Karpas-422 (cell line): Measurements from ENCODE around the gene LHFPL6. TPM values are rescaled to one million over a fixed set of nuclear protein-coding genes. Genes with fewer than 3 reads are reported as not detected.

ENCODE experiments used
- DNase-seq: peaks from one replicate; pipeline ENCODE4 v3.0.0-alpha.2; 2015
- H2AFZ ChIP-seq: fragments of 200-600 bp; sonication (generic); 2 replicates; pipeline ENCODE4 v1.6.1; 2014; ENCODE audit warnings: antibody characterized with exemption, low read length, mixed read lengths
- H3K27ac ChIP-seq: fragments of 200-600 bp; sonication (generic); 2 replicates; pipeline ENCODE4 v1.5.1; 2014; ENCODE audit warnings: mild to moderate bottlenecking, low read length, moderate library complexity
- H3K27me3 ChIP-seq: fragments of 200-600 bp; sonication (generic); 2 replicates; pipeline ENCODE4 v1.6.1; 2014; ENCODE audit warnings: low read length, mixed read lengths
- H3K36me3 ChIP-seq: fragments of 200-600 bp; sonication (generic); 2 replicates; pipeline ENCODE4 v1.6.1; 2014; ENCODE audit warnings: low read length, mixed read lengths; ENCODE audit not compliant: insufficient read depth
- H3K4me1 ChIP-seq: fragments of 200-600 bp; sonication (generic); 2 replicates; pipeline ENCODE4 v1.6.1; 2014; ENCODE audit warnings: mild to moderate bottlenecking, low read length, mixed read lengths
- H3K4me2 ChIP-seq: fragments of 200-600 bp; sonication (generic); 2 replicates; pipeline ENCODE4 v1.6.1; 2014; ENCODE audit warnings: low read length, low read depth, mild to moderate bottlenecking; ENCODE audit not compliant: poor library complexity, severe bottlenecking
- H3K4me3 ChIP-seq: fragments of 200-600 bp; sonication (generic); 2 replicates; pipeline ENCODE4 v1.5.1; 2014; ENCODE audit warnings: mild to moderate bottlenecking, antibody characterized with exemption, low read length, mixed read lengths
- H3K79me2 ChIP-seq: fragments of 200-600 bp; sonication (generic); 2 replicates; pipeline ENCODE4 v1.6.1; 2014; ENCODE audit warnings: mild to moderate bottlenecking, low read length, mixed read lengths
- H3K9ac ChIP-seq: fragments of 200-600 bp; sonication (generic); 2 replicates; pipeline ENCODE4 v1.6.0; 2014; ENCODE audit warnings: low read length
- H3K9me2 ChIP-seq: fragments of 200-600 bp; sonication (generic), shearing (Covaris generic); replicated peaks from 2 replicates; pipeline ENCODE4 v1.6.0; 2014; ENCODE audit warnings: mild to moderate bottlenecking, low read length, moderate library complexity; ENCODE audit not compliant: insufficient read depth
- H3K9me3 ChIP-seq: fragments of 300-700, 200-600 bp; sonication (generic); 2 replicates; pipeline ENCODE4 v1.6.1; 2014; ENCODE audit warnings: low read length, mixed read lengths
- H4K20me1 ChIP-seq: fragments of 200-600 bp; sonication (generic); 2 replicates; pipeline ENCODE4 v1.6.1; 2014; ENCODE audit warnings: mild to moderate bottlenecking, antibody characterized with exemption, low read length, low read depth; ENCODE audit not compliant: insufficient read depth
- total RNA-seq: library from RNA; depleted of rRNA; stranded (reverse); fragments of >200 nt; shearing (Covaris generic); gene quantifications from 2 replicates; pipeline ENCODE4 v1.2.3, GENCODE V29; 2014; ENCODE audit warnings: low replicate concordance

LHFPL6 gene
- total RNA-seq, 1 experiment from 2014 or later, result not detected

- no peak overlapping the region for H3K9ac ChIP-seq
- H3K4me1 ChIP-seq, result no peaks in the 10 kb centered on the region
- no peak overlapping the region for H3K4me3 ChIP-seq
- H3K27me3 ChIP-seq, result no peaks in the 10 kb centered on the region
- H3K36me3 ChIP-seq, result no peaks in the 10 kb centered on the region
- H3K79me2 ChIP-seq, result no peaks in the 10 kb centered on the region
- H3K4me2 ChIP-seq, result no peak overlapping the region
- H2AFZ ChIP-seq, result no peak overlapping the region
- no peaks in the 10 kb centered on the region for H3K9me2 ChIP-seq
- H3K9me3 ChIP-seq, result no peaks in the 10 kb centered on the region
- no peaks in the 10 kb centered on the region for H4K20me1 ChIP-seq
- no peak overlapping the region for H3K27ac ChIP-seq
- no peak for DNase-seq
Observed at GRCh38 chr13:39389013-39389412, 214.0 kb downstream of the LHFPL6 start.

- Histone ChIP-seq H3K27ac (no peak overlapping the region), H2AFZ (no peak overlapping the region), H3K27me3 (no peaks in the 10 kb centered on the region), H3K79me2 (no peaks in the 10 kb centered on the region), H3K4me1 (no peaks in the 10 kb centered on the region), H4K20me1 (no peaks in the 10 kb centered on the region), H3K4me3 (no peak overlapping the region), H3K9me3 (no peaks in the 10 kb centered on the region), H3K9ac (no peak overlapping the region), H3K9me2 (no peaks in the 10 kb centered on the region), H3K36me3 (no peaks in the 10 kb centered on the region), H3K4me2 (no peak overlapping the region)
- DNase-seq, result no peak
Observed at GRCh38 chr13:39385621-39386231, 217.3 kb downstream of the LHFPL6 start.

GRCh38 chr13:39385154-39385553 is 217.8 kb downstream of the LHFPL6 start:
- Histone ChIP-seq H4K20me1 (no peaks in the 10 kb centered on the region), H3K4me2 (no peak overlapping the region), H3K9me3 (no peaks in the 10 kb centered on the region), H3K27ac (no peak overlapping the region), H3K27me3 (no peaks in the 10 kb centered on the region), H3K9ac (no peak overlapping the region), H2AFZ (no peak overlapping the region), H3K36me3 (no peaks in the 10 kb centered on the region), H3K4me1 (no peaks in the 10 kb centered on the region), H3K4me3 (no peak overlapping the region), H3K79me2 (no peaks in the 10 kb centered on the region), H3K9me2 (no peaks in the 10 kb centered on the region)
- no peak for DNase-seq

- H3K27ac ChIP-seq, result no peak overlapping the region
- no peak for DNase-seq
- H3K36me3 ChIP-seq, result no peaks in the 10 kb centered on the region
- no peaks in the 10 kb centered on the region for H3K9me3 ChIP-seq
- no peak overlapping the region for H2AFZ ChIP-seq
- no peaks in the 10 kb centered on the region for H4K20me1 ChIP-seq
- no peaks in the 10 kb centered on the region for H3K4me1 ChIP-seq
- H3K4me2 ChIP-seq, result no peak overlapping the region
- H3K4me3 ChIP-seq, result no peak overlapping the region
- H3K9ac ChIP-seq, result no peak overlapping the region
- no peaks in the 10 kb centered on the region for H3K79me2 ChIP-seq
- no peaks in the 10 kb centered on the region for H3K27me3 ChIP-seq
- no peaks in the 10 kb centered on the region for H3K9me2 ChIP-seq
Observed at GRCh38 chr13:39381456-39381855, 221.5 kb downstream of the LHFPL6 start.

- Histone ChIP-seq H3K9me3 (no peaks in the 10 kb centered on the region), H3K36me3 (no peaks in the 10 kb centered on the region), H3K4me2 (no peak overlapping the region), H3K4me1 (no peaks in the 10 kb centered on the region), H3K9me2 (no peaks in the 10 kb centered on the region), H2AFZ (no peak overlapping the region), H3K9ac (no peak overlapping the region), H3K27ac (no peak overlapping the region), H3K4me3 (no peak overlapping the region), H3K27me3 (no peaks in the 10 kb centered on the region), H3K79me2 (no peaks in the 10 kb centered on the region), H4K20me1 (no peaks in the 10 kb centered on the region)
- no peak for DNase-seq
Observed at GRCh38 chr13:39379667-39380655, 223.0 kb downstream of the LHFPL6 start.

GRCh38 chr13:39379118-39379517 is 223.9 kb downstream of the LHFPL6 start:
- H3K4me2 ChIP-seq, result no peak overlapping the region
- no peaks in the 10 kb centered on the region for H3K79me2 ChIP-seq
- no peak for DNase-seq
- H3K27me3 ChIP-seq, result no peaks in the 10 kb centered on the region
- H3K36me3 ChIP-seq, result no peaks in the 10 kb centered on the region
- H3K4me3 ChIP-seq, result no peak overlapping the region
- no peaks in the 10 kb centered on the region for H3K9me3 ChIP-seq
- H3K27ac ChIP-seq, result no peak overlapping the region
- H3K9me2 ChIP-seq, result no peaks in the 10 kb centered on the region
- H3K4me1 ChIP-seq, result no peaks in the 10 kb centered on the region
- H4K20me1 ChIP-seq, result no peaks in the 10 kb centered on the region
- H2AFZ ChIP-seq, result no peak overlapping the region
- H3K9ac ChIP-seq, result no peak overlapping the region

- Histone ChIP-seq H3K9me3 (no peaks in the 10 kb centered on the region), H3K27ac (no peak overlapping the region), H3K4me2 (no peak overlapping the region), H3K27me3 (no peaks in the 10 kb centered on the region), H3K4me3 (no peak overlapping the region), H3K9me2 (no peaks in the 10 kb centered on the region), H3K4me1 (no peaks in the 10 kb centered on the region), H3K79me2 (no peaks in the 10 kb centered on the region), H4K20me1 (no peaks in the 10 kb centered on the region), H2AFZ (no peak overlapping the region), H3K36me3 (no peaks in the 10 kb centered on the region), H3K9ac (no peak overlapping the region)
- no peak for DNase-seq
Observed at GRCh38 chr13:39378306-39378705, 224.7 kb downstream of the LHFPL6 start.

GRCh38 chr13:39377699-39378098 is 225.3 kb downstream of the LHFPL6 start:
- H3K4me1 ChIP-seq, result no peaks in the 10 kb centered on the region
- no peak overlapping the region for H3K4me3 ChIP-seq
- H4K20me1 ChIP-seq, result no peaks in the 10 kb centered on the region
- no peaks in the 10 kb centered on the region for H3K79me2 ChIP-seq
- no peak for DNase-seq
- no peaks in the 10 kb centered on the region for H3K9me2 ChIP-seq
- no peaks in the 10 kb centered on the region for H3K9me3 ChIP-seq
- no peak overlapping the region for H3K4me2 ChIP-seq
- H3K27ac ChIP-seq, result no peak overlapping the region
- no peak overlapping the region for H3K9ac ChIP-seq
- H3K27me3 ChIP-seq, result no peaks in the 10 kb centered on the region
- H2AFZ ChIP-seq, result no peak overlapping the region
- H3K36me3 ChIP-seq, result no peaks in the 10 kb centered on the region
